WTC11 (cell line): ENCODE measurements around the gene SUCLG2. TPM values are rescaled to one million over a fixed set of nuclear protein-coding genes. Genes with fewer than 3 reads are reported as not detected.

Source experiments
- ATAC-seq: fragments of 200-7000 bp; cut with Tn5 transposase; 2 replicates; pipeline ENCODE4 v1.10.0; 2021; ENCODE audit warnings: mild to moderate bottlenecking, moderate library complexity
- CTCF ChIA-PET: fragments of 300-600 bp; sonication (Branson Sonifier 250); formaldehyde crosslinking; loops from one replicate; lab custom pipeline; 2021; ENCODE audit warnings: antibody characterized with exemption; lab: Charles Lee
- POLR2A ChIA-PET: fragments of 350-600 bp; sonication (Branson Sonifier 250); formaldehyde crosslinking; loops from one replicate; lab custom pipeline; 2021; ENCODE audit warnings: antibody characterized with exemption; lab: Charles Lee
- DNase-seq: peaks from one replicate; pipeline ENCODE4 v3.0.0; 2021; ENCODE audit warnings: low spot score
- H3K27ac Mint-ChIP-seq: 2 replicates; pipeline ENCODE4 v1.8.0; 2021; ENCODE audit warnings: mixed read lengths
- H3K27me3 Mint-ChIP-seq: 2 replicates; pipeline ENCODE4 v1.8.0; 2021; ENCODE audit warnings: low read depth, mild to moderate bottlenecking, moderate library complexity, mixed read lengths
- H3K36me3 Mint-ChIP-seq: 2 replicates; pipeline ENCODE4 v1.8.0; 2021; ENCODE audit warnings: mixed read lengths
- H3K4me1 Mint-ChIP-seq: 2 replicates; pipeline ENCODE4 v1.8.0; 2022; ENCODE audit warnings: mixed read lengths
- H3K4me3 Mint-ChIP-seq: 2 replicates; pipeline ENCODE4 v1.8.0; 2021; ENCODE audit warnings: mild to moderate bottlenecking, moderate library complexity, mixed read lengths
- H3K9me3 Mint-ChIP-seq: 2 replicates; pipeline ENCODE4 v1.8.0; 2021; ENCODE audit warnings: mixed read lengths
- CBFB ChIP-seq: sonication (generic); formaldehyde crosslinking; IDR thresholded peaks from 2 replicates; pipeline ENCODE4 v1.8.1; 2022; ENCODE audit warnings: mild to moderate bottlenecking, low read depth, missing genetic modification reagents
- ESRRA ChIP-seq: sonication (generic); formaldehyde crosslinking; IDR thresholded peaks from 2 replicates; pipeline ENCODE4 v1.8.1; 2022; ENCODE audit warnings: mild to moderate bottlenecking, missing genetic modification reagents, borderline replicate concordance
- FOXJ3 ChIP-seq: sonication (generic); formaldehyde crosslinking; IDR thresholded peaks from 2 replicates; pipeline ENCODE4 v1.9.0; 2021; ENCODE audit warnings: missing genetic modification reagents, mild to moderate bottlenecking, borderline replicate concordance
- IRF2 ChIP-seq: sonication (generic); formaldehyde crosslinking; IDR thresholded peaks from 2 replicates; pipeline ENCODE4 v1.8.0; 2022; ENCODE audit warnings: low read depth, missing genetic modification reagents, borderline replicate concordance
- JAZF1 ChIP-seq: fragments of 250-450 bp; sonication (Bioruptor Pico); IDR thresholded peaks from 2 replicates; pipeline ENCODE4 v1.9.0; 2021; ENCODE audit warnings: moderate library complexity, mild to moderate bottlenecking, inconsistent platforms
- PRRX2 ChIP-seq: fragments of 250-450 bp; sonication (Bioruptor Pico); IDR thresholded peaks from 2 replicates; pipeline ENCODE4 v1.8.0; 2021; ENCODE audit warnings: mild to moderate bottlenecking
- RELA ChIP-seq: sonication (generic); formaldehyde crosslinking; IDR thresholded peaks from 2 replicates; pipeline ENCODE4 v1.8.1; 2022; ENCODE audit warnings: missing genetic modification reagents, mild to moderate bottlenecking, borderline replicate concordance
- SOX15 ChIP-seq: fragments of 250-450 bp; sonication (Bioruptor Pico); IDR thresholded peaks from 2 replicates; pipeline ENCODE4 v1.9.0; 2021; ENCODE audit warnings: mild to moderate bottlenecking
- ZNF121 ChIP-seq: sonication (generic); formaldehyde crosslinking; IDR thresholded peaks from 2 replicates; pipeline ENCODE4 v1.8.0; 2023; ENCODE audit warnings: missing genetic modification reagents
- ZNF138 ChIP-seq: sonication (generic); formaldehyde crosslinking; conservative IDR thresholded peaks from 2 replicates; pipeline ENCODE4 v1.8.1; 2022; ENCODE audit warnings: mild to moderate bottlenecking, moderate library complexity, missing genetic modification reagents
- ZNF219 ChIP-seq: sonication (generic); formaldehyde crosslinking; IDR thresholded peaks from 2 replicates; pipeline ENCODE4 v1.8.0; 2023; ENCODE audit warnings: missing genetic modification reagents, mild to moderate bottlenecking, borderline replicate concordance
- ZNF423 ChIP-seq: fragments of 250-450 bp; sonication (Bioruptor Pico); IDR thresholded peaks from 2 replicates; pipeline ENCODE4 v2.1.2; 2022; ENCODE audit warnings: mild to moderate bottlenecking, moderate library complexity
- ZNF671 ChIP-seq: fragments of 250-450 bp; sonication (Bioruptor Pico); IDR thresholded peaks from 2 replicates; pipeline ENCODE4 v1.8.0; 2021; ENCODE audit warnings: mild to moderate bottlenecking
- total RNA-seq: library from RNA; stranded (reverse); gene quantifications from 3 replicates; pipeline ENCODE4 v1.2.3, GENCODE V29; 2021
- TF ChIP-seq, protein P1 (sequence below): sonication (generic); formaldehyde crosslinking; IDR thresholded peaks from 2 replicates; pipeline ENCODE4 v1.8.0; 2022; ENCODE audit warnings: missing genetic modification reagents
- TF ChIP-seq, protein P2 (sequence below): sonication (generic); formaldehyde crosslinking; IDR thresholded peaks from 2 replicates; pipeline ENCODE4 v1.8.1; 2022; ENCODE audit warnings: low read depth, missing genetic modification reagents, borderline replicate concordance
- TF ChIP-seq, protein P3 (sequence below): sonication (generic); formaldehyde crosslinking; IDR thresholded peaks from 2 replicates; pipeline ENCODE4 v1.8.1; 2023; ENCODE audit warnings: mild to moderate bottlenecking, missing genetic modification reagents, moderate library complexity
- TF ChIP-seq, protein P4 (sequence below): sonication (generic); formaldehyde crosslinking; IDR thresholded peaks from 2 replicates; pipeline ENCODE4 v1.8.0; 2023; ENCODE audit warnings: missing genetic modification reagents, mild to moderate bottlenecking, borderline replicate concordance
- TF ChIP-seq, protein P5 (sequence below): sonication (generic); formaldehyde crosslinking; IDR thresholded peaks from 2 replicates; pipeline ENCODE4 v1.8.0; 2022; ENCODE audit warnings: mild to moderate bottlenecking, missing genetic modification reagents

SUCLG2 gene
- total RNA-seq, 1 experiment from 2014 or later = 39.7 TPM

DNA sequence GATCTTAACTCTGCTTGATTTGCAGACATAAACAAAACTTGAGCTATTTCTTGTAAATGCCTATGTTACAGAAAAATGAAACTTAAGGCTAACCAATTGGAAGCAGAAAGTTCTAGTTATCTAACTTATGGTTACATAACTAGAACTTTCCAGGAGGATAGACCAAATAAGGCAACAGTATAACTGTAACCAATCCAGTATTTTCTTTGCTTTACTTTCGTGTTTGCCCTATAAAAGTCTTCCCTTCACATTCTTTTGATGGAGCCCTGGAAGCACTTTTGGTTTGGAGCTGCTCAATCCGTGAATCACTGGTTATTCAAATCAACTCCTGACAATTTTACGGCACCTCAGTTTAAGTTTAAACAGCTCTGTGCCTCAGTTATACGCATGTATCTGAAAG, 164.6 kb downstream of the SUCLG2 start:
- Mint-ChIP-seq H3K9me3 (no peaks in the 10 kb centered on the region), H3K4me3 (no peak overlapping the region), H3K27me3 (no peaks in the 10 kb centered on the region), H3K4me1 (no peaks in the 10 kb centered on the region), H3K36me3 (peaks cover 3% of the 10 kb centered on the region; the same call in 1 of the 2 replicates), H3K27ac (no peak overlapping the region)
- TF ChIP-seq ZNF423 (CRISPR knock-in tag) = no peak
- TF ChIP-seq IRF2 (CRISPR knock-in tag) = no peak
- TF ChIP-seq, protein P1, sequence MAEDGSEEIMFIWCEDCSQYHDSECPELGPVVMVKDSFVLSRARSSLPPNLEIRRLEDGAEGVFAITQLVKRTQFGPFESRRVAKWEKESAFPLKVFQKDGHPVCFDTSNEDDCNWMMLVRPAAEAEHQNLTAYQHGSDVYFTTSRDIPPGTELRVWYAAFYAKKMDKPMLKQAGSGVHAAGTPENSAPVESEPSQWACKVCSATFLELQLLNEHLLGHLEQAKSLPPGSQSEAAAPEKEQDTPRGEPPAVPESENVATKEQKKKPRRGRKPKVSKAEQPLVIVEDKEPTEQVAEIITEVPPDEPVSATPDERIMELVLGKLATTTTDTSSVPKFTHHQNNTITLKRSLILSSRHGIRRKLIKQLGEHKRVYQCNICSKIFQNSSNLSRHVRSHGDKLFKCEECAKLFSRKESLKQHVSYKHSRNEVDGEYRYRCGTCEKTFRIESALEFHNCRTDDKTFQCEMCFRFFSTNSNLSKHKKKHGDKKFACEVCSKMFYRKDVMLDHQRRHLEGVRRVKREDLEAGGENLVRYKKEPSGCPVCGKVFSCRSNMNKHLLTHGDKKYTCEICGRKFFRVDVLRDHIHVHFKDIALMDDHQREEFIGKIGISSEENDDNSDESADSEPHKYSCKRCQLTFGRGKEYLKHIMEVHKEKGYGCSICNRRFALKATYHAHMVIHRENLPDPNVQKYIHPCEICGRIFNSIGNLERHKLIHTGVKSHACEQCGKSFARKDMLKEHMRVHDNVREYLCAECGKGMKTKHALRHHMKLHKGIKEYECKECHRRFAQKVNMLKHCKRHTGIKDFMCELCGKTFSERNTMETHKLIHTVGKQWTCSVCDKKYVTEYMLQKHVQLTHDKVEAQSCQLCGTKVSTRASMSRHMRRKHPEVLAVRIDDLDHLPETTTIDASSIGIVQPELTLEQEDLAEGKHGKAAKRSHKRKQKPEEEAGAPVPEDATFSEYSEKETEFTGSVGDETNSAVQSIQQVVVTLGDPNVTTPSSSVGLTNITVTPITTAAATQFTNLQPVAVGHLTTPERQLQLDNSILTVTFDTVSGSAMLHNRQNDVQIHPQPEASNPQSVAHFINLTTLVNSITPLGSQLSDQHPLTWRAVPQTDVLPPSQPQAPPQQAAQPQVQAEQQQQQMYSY = no peak
- no peak for TF ChIP-seq CBFB (CRISPR knock-in tag)
- CTCF ChIA-PET = no interaction called here
- POLR2A ChIA-PET = no interaction called here
- no peak for ATAC-seq
- DNase-seq = no peak

DNA sequence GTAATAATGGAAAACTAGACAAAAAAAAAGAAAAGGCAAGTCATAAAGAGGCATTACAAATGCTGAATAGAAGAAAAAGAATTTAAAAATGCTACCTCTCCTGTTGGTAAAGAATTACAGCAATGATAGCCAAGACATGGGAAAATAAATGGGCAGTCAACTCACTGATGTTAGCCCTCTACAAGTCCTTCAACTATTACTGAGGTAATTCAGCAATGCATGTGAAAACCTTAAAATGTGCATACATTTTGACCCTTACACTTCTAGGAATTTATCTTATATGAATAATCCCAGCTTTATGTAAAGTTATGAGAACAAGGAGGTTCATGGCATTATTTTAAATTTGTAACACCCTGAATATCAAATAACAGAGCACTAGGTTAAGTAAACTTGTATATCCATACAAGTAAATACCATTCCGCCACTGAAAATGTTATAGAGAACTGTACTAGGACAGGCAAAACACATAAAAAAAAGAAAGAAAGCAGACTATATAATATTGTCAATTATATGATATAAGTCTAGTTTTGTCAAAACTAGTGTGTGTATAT, 166.8 kb downstream of the SUCLG2 start:
- CTCF ChIA-PET = no interaction called here
- Mint-ChIP-seq H3K4me3 (no peak overlapping the region), H3K4me1 (peaks cover 15% of the 10 kb centered on the region), H3K27ac (no peak overlapping the region), H3K36me3 (peaks cover 3% of the 10 kb centered on the region; the same call in 1 of the 2 replicates), H3K27me3 (no peaks in the 10 kb centered on the region), H3K9me3 (no peaks in the 10 kb centered on the region)
- POLR2A ChIA-PET = no interaction called here
- DNase-seq = no peak
- no peak for ATAC-seq
- no peak for TF ChIP-seq RELA (CRISPR knock-in tag)
- no peak for TF ChIP-seq ZNF138
- TF ChIP-seq JAZF1 (CRISPR knock-in tag) = no peak
- TF ChIP-seq PRRX2 (CRISPR knock-in tag) = no peak
- no peak for TF ChIP-seq SOX15 (CRISPR knock-in tag)
- no peak for TF ChIP-seq ZNF121 (CRISPR knock-in tag)
- no peak for TF ChIP-seq FOXJ3 (CRISPR knock-in tag)
- TF ChIP-seq, protein P2, sequence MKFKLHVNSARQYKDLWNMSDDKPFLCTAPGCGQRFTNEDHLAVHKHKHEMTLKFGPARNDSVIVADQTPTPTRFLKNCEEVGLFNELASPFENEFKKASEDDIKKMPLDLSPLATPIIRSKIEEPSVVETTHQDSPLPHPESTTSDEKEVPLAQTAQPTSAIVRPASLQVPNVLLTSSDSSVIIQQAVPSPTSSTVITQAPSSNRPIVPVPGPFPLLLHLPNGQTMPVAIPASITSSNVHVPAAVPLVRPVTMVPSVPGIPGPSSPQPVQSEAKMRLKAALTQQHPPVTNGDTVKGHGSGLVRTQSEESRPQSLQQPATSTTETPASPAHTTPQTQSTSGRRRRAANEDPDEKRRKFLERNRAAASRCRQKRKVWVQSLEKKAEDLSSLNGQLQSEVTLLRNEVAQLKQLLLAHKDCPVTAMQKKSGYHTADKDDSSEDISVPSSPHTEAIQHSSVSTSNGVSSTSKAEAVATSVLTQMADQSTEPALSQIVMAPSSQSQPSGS (CRISPR knock-in tag) = no peak
- TF ChIP-seq, protein P3, sequence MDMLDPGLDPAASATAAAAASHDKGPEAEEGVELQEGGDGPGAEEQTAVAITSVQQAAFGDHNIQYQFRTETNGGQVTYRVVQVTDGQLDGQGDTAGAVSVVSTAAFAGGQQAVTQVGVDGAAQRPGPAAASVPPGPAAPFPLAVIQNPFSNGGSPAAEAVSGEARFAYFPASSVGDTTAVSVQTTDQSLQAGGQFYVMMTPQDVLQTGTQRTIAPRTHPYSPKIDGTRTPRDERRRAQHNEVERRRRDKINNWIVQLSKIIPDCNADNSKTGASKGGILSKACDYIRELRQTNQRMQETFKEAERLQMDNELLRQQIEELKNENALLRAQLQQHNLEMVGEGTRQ (CRISPR knock-in tag) = no peak
- no peak for TF ChIP-seq ESRRA (CRISPR knock-in tag)
- no peak for TF ChIP-seq ZNF671 (CRISPR knock-in tag)
- no peak for TF ChIP-seq ZNF219 (CRISPR knock-in tag)
- TF ChIP-seq, protein P1 = no peak
- TF ChIP-seq, protein P4, sequence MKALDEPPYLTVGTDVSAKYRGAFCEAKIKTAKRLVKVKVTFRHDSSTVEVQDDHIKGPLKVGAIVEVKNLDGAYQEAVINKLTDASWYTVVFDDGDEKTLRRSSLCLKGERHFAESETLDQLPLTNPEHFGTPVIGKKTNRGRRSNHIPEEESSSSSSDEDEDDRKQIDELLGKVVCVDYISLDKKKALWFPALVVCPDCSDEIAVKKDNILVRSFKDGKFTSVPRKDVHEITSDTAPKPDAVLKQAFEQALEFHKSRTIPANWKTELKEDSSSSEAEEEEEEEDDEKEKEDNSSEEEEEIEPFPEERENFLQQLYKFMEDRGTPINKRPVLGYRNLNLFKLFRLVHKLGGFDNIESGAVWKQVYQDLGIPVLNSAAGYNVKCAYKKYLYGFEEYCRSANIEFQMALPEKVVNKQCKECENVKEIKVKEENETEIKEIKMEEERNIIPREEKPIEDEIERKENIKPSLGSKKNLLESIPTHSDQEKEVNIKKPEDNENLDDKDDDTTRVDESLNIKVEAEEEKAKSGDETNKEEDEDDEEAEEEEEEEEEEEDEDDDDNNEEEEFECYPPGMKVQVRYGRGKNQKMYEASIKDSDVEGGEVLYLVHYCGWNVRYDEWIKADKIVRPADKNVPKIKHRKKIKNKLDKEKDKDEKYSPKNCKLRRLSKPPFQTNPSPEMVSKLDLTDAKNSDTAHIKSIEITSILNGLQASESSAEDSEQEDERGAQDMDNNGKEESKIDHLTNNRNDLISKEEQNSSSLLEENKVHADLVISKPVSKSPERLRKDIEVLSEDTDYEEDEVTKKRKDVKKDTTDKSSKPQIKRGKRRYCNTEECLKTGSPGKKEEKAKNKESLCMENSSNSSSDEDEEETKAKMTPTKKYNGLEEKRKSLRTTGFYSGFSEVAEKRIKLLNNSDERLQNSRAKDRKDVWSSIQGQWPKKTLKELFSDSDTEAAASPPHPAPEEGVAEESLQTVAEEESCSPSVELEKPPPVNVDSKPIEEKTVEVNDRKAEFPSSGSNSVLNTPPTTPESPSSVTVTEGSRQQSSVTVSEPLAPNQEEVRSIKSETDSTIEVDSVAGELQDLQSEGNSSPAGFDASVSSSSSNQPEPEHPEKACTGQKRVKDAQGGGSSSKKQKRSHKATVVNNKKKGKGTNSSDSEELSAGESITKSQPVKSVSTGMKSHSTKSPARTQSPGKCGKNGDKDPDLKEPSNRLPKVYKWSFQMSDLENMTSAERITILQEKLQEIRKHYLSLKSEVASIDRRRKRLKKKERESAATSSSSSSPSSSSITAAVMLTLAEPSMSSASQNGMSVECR = no peak
- TF ChIP-seq, protein P5, sequence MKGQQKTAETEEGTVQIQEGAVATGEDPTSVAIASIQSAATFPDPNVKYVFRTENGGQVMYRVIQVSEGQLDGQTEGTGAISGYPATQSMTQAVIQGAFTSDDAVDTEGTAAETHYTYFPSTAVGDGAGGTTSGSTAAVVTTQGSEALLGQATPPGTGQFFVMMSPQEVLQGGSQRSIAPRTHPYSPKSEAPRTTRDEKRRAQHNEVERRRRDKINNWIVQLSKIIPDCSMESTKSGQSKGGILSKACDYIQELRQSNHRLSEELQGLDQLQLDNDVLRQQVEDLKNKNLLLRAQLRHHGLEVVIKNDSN = no peak
- TF ChIP-seq, all 79 proteins: peak for 0
